ENCODE results near the gene CD79B. TPM values are rescaled to one million over a fixed set of nuclear protein-coding genes. Genes with fewer than 3 reads are reported as not detected.

Gene CD79B
- total and polyA plus RNA-seq, 4 donors, result 1.8 to 8.7 (median 5.0) TPM

DNA sequence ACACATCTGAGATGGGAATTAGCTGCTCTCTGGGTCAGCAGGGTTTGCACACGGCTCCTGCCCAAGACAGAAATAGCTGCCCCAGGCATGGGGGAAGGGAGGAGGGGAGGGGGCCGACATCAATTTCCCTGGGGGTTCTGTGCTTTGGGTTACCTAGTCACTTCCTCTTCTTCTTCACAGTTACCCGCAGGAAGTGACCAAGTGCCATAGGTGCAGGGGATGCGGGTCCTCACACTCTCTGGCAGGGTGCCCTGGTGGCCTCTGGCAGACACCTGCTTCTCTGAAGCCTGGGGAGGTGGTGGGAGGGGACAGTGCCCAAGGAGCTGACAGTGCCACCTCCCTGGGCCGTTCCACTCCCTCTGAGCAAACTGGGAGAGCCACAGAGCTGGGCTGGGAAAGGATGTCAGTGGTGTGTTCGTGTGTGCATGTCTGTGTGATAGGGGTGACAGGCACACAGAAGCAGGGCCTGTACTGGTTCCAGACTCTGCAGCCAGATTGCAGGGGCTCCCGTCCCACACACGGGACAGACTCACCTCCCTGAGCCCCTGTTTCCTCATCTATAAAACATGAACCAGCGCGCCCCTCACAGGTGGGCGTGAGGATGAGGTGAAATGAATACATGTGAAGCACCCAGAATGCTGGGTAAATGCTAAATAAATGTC is 22.4 kb upstream of the CD79B start:
- Histone ChIP-seq H3K27me3 (ENCODE audit: control insufficient read depth in 3 of 3, insufficient read depth in 3 of 3, low read length in 2 of 3) (no peaks in the 10 kb centered on the region), H3K9ac (ENCODE audit: insufficient read depth in 1 of 2, low read length in 2 of 2) (no peak overlapping the region), H3K36me3 (ENCODE audit: control insufficient read depth in 4 of 4, insufficient read depth in 4 of 4, low read length in 4 of 4) (no peaks in the 10 kb centered on the region), H3K27ac (ENCODE audit: low read depth in 1 of 2, low read length in 1 of 2) (no peak overlapping the region), H3K9me3 (ENCODE audit: control insufficient read depth in 4 of 4, insufficient read depth in 3 of 4, low read length in 3 of 4) (no peaks in the 10 kb centered on the region), H3K4me1 (ENCODE audit: control insufficient read depth in 5 of 5, insufficient read depth in 5 of 5, low read length in 5 of 5) (peaks cover 0 to 2% (median 0%) of the 10 kb centered on the region in 5 donors), H3K4me3 (no peak overlapping the region)
- no peak for ATAC-seq (ENCODE audit: insufficient read depth, low FRiP score)
- WGBS, 2 donors, result 44 to 51% methylated on average over 11 of the region's 11 CpGs
- TF ChIP-seq, protein P1, sequence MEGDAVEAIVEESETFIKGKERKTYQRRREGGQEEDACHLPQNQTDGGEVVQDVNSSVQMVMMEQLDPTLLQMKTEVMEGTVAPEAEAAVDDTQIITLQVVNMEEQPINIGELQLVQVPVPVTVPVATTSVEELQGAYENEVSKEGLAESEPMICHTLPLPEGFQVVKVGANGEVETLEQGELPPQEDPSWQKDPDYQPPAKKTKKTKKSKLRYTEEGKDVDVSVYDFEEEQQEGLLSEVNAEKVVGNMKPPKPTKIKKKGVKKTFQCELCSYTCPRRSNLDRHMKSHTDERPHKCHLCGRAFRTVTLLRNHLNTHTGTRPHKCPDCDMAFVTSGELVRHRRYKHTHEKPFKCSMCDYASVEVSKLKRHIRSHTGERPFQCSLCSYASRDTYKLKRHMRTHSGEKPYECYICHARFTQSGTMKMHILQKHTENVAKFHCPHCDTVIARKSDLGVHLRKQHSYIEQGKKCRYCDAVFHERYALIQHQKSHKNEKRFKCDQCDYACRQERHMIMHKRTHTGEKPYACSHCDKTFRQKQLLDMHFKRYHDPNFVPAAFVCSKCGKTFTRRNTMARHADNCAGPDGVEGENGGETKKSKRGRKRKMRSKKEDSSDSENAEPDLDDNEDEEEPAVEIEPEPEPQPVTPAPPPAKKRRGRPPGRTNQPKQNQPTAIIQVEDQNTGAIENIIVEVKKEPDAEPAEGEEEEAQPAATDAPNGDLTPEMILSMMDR (IDR thresholded peaks at IDR 0.05; ENCODE audit: control extremely low read depth, extremely low read depth), result no peak
- DNase-seq, result no peak

DNA sequence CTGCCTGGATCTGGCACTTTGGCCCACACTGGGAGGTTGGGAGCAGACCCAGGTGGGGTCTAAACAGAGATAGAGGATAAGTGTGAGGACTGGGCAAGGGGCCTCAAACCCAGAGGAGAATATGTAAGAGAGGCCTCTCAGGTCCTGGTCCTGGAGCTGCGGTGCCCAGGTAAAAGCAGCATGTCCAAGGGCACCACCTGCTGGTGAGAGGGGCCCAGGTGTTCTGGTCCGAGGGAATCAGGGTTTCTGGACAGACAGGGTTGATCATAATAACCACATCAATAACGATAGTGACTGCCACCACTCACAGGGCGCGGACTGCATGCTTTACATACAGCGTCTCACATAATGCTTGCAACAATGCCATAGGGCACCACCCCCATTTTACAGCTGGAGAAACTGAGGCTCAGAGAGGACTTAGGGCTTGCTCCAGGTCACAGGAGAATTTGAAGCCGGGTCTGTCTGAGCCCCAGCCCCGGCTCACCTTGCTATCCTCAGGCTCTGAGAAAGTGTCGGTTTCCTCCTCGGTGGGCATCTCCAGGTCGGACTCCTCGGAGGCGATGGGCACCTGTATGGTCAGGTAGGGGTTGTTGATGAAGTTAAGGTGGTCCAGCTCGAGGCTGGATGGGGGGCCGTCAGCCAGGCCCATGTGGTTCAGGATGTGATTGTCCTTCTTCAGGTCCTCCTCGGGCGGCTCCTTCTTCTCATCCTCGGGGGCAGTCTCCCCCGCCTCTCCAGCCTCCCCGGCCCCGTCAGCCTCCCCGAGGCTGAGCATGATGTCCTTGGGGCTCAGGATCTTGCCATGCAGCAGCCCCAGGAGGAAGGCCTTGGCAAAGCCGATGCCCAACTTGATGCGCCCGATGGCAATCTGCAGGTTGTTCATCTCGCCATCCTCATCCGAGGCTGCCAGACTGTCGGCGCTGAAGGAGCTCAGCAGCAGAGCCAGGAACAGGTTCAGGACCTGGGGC is 19.1 kb upstream of the CD79B start:
- H3K9me3 ChIP-seq (ENCODE audit: control insufficient read depth in 4 of 4, insufficient read depth in 3 of 4, low read length in 3 of 4), result no peaks in the 10 kb centered on the region
- H3K4me1 ChIP-seq (ENCODE audit: control insufficient read depth in 5 of 5, insufficient read depth in 5 of 5, low read length in 5 of 5), result peaks cover 0 to 6% (median 0%) of the 10 kb centered on the region in 5 donors
- no peaks in the 10 kb centered on the region for H3K36me3 ChIP-seq (ENCODE audit: control insufficient read depth in 4 of 4, insufficient read depth in 4 of 4, low read length in 4 of 4)
- 90 to 93% methylated on average over 28 to 29 of the region's 29 CpGs for WGBS, 2 donors
- no peak for DNase-seq
- no peak overlapping the region for H3K4me3 ChIP-seq
- H3K9ac ChIP-seq (ENCODE audit: insufficient read depth in 1 of 2, low read length in 2 of 2), result no peak overlapping the region
- TF ChIP-seq, protein P1 (IDR thresholded peaks at IDR 0.05; ENCODE audit: control extremely low read depth, extremely low read depth), result no peak
- no peak overlapping the region for H3K27ac ChIP-seq (ENCODE audit: low read depth in 1 of 2, low read length in 1 of 2)
- ATAC-seq (ENCODE audit: insufficient read depth, low FRiP score), result no peak
- no peaks in the 10 kb centered on the region for H3K27me3 ChIP-seq (ENCODE audit: control insufficient read depth in 3 of 3, insufficient read depth in 3 of 3, low read length in 2 of 3)

DNA sequence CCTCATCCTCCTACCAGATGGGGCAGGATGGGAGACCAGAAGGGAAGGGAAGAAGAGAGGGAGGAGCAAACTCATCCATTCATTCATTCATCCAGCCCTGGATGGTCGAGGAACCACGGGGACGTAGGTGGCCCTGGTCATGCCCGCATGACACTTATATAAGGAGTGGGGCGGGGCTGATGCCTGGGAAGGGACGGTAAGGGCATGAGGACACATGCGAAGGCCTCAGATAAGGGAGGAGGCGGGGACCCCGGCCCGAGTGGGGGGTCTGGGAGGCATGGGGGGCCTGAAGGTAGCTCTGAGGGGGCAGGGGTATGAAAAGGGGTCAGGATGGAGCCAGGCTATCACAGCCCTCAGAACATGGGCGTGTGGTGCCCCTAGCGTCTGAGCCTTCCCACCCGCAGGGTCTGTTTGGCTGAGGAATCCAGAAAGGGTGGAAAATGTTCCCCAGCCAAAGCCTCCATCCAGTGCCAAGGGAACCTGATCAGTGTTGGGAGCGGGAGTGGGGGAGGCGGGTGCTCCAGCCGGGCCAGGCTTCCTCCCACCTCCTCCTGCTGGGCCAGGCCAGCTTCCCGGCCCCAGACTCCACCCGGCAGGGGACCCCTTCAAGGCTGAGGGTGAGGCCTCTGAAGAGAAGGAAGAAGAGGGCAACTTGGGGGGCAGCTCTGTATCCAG is 17.6 kb upstream of the CD79B start:
- H3K27ac ChIP-seq (ENCODE audit: low read depth in 1 of 2, low read length in 1 of 2), result no peak overlapping the region
- H3K27me3 ChIP-seq (ENCODE audit: control insufficient read depth in 3 of 3, insufficient read depth in 3 of 3, low read length in 2 of 3), result no peaks in the 10 kb centered on the region
- TF ChIP-seq, protein P1 (IDR thresholded peaks at IDR 0.05; ENCODE audit: control extremely low read depth, extremely low read depth), result no peak
- 77 to 85% methylated on average over 18 of the region's 18 CpGs for WGBS, 2 donors
- no peaks in the 10 kb centered on the region for H3K9me3 ChIP-seq (ENCODE audit: control insufficient read depth in 4 of 4, insufficient read depth in 3 of 4, low read length in 3 of 4)
- DNase-seq (no peak), ATAC-seq (ENCODE audit: insufficient read depth, low FRiP score) (no peak)
- no peak overlapping the region for H3K9ac ChIP-seq (ENCODE audit: insufficient read depth in 1 of 2, low read length in 2 of 2)
- H3K4me3 ChIP-seq, result no peak overlapping the region
- peaks cover 0 to 6% (median 0%) of the 10 kb centered on the region in 5 donors for H3K4me1 ChIP-seq (ENCODE audit: control insufficient read depth in 5 of 5, insufficient read depth in 5 of 5, low read length in 5 of 5)
- no peaks in the 10 kb centered on the region for H3K36me3 ChIP-seq (ENCODE audit: control insufficient read depth in 4 of 4, insufficient read depth in 4 of 4, low read length in 4 of 4)
